ENCODE data around the gene SEMG2. TPM values are rescaled to one million over a fixed set of nuclear protein-coding genes. Genes with fewer than 3 reads are reported as not detected.

SEMG2 gene
- total RNA-seq: not detected in 2 replicates

DNA sequence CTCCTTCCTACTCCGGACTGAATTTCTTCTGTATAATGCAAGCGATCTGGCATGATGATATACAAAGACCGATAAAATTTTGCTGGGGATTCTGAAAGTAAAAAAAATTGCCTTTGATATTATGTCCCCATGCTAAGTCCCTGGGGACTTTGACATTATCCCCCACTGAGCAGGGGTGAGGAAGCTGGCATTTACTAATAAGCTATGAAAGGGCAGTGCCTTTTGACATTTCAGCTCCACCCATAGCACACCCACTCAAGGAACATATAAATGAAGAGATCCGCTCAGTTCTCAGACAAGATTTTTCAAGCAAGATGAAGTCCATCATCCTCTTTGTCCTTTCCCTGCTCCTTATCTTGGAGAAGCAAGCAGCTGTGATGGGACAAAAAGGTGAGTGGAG lies at the start of gene SEMG2:
TSS of gene SEMG2 (plus strand) at position 298 of the 400 bp plus-strand sequence. CDS start at position 315, 17 bp downstream.

DNA sequence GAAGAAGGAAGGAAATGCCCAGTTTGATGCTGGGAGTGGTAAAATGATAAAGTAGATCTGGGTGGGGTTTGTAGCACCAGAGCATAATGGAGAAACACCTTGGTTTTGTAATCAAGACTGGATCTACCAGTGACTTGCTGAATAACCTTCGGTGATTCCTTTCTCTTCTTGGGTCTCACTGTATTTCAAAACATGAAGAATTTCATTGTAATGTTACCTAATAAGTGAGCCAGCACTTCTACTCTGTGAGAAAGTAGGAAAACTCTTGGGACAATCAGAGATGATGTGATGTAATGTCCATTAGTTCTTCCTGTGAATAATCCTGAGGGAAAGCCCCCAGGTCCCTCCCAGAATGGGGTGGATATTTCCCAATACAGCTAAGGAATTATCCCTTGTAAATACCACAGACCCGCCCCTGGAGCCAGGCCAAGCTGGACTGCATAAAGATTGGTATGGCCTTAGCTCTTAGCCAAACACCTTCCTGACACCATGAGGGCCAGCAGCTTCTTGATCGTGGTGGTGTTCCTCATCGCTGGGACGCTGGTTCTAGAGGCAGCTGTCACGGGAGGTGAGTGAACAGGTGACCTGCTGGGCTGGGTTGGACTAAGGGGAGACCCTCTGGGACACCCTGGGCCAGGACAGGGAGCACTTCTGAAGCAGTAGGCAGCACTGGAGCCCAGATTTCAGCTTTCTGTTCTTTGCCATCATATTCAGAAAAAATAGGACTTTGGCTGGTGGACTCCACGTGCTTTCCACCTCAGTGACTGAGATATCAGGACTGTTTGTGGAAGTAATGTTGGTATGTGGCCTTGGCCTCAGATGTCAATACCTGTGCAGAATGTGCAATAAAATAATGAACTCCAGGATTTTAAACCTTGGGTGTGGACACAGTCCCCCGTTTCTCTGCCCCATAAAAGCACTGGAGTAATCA lies 46.5 kb upstream of the SEMG2 start, which contains the start of gene PI3:
TSS of gene PI3 (plus strand) at position 469 of the 931 bp plus-strand sequence. CDS start at position 490, 21 bp downstream.

GRCh38 chr20:45206725-45207124 lies 14.4 kb upstream of the SEMG2 start, which contains the start of gene SEMG1:
Gene SEMG1, plus strand, starts transcription at chr20:45207033. Its CDS starts 21 bp downstream, at chr20:45207054.

DNA sequence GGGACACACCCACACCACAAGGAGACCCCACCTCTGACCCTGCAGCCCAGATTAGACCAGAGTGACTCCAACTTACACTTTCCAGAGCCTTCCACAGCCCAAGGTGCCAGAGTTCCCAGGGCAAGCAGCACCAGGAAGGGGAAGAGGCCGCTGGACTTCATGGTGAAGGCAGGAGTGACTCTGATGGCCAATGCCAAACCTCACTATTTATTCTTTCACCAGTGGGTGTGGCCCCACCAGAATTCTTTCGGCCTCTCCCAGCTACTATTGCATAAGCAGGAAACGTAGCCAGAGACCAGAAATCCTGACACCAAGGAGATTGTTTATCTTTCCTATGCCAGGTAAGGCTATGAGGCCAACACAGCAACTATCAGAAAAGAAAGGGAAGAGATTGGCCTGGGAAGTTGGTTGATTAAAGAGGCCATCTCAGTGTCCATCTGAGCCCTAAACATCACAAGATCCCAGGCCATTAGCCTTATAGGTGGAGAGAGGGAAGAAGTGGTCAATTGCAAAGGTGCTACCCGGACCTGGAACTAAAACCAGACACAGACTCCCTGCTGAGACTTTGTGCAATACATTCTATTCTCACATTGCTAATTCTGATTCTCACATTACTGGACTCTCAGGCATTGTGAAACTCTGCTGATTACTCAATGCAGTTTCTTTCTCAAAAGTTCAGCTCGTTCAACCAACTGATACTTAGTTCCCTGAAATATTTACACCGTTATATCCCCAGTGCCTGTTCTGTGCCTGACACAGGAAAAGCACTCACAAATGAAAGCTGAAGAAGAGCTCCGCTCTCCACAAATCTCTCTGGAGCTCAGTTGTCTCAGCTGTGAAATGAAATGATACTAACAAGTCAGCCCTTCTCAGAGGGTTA lies 33.5 kb downstream of the SEMG2 start, which contains the start of gene SLPI:
TSS of gene SLPI (minus strand) at position 182 of the 880 bp plus-strand sequence. CDS start at position 161, 21 bp downstream.

Other genes starting within 250 kb of the SEMG2 start
- gene KCNS1, start 120.2 kb upstream of the SEMG2 start, total RNA-seq: not detected in 2 replicates
- gene WFDC5, start 106.2 kb upstream of the SEMG2 start, total RNA-seq: not detected in 2 replicates
- gene WFDC12, start 96.9 kb upstream of the SEMG2 start, total RNA-seq: not detected in 2 replicates
- 0.32 TPM in 1 of 2 replicates, not detected in the other for gene PI3, start 46.5 kb upstream of the SEMG2 start, total RNA-seq
- not detected in 2 replicates for gene SEMG1, start 14.3 kb upstream of the SEMG2 start, total RNA-seq
- gene SLPI, start 33.2 kb downstream of the SEMG2 start, total RNA-seq: 11.7 and 12.4 TPM in 2 replicates
- gene RBPJL, start 85.5 kb downstream of the SEMG2 start, total RNA-seq: not detected in 2 replicates
- not detected in 2 replicates for gene MATN4, start 86.9 kb downstream of the SEMG2 start, total RNA-seq
- gene SDC4, start 127.1 kb downstream of the SEMG2 start, total RNA-seq: 353 and 389 TPM in 2 replicates
- 25.7 and 34.5 TPM in 2 replicates for gene SYS1, start 141.8 kb downstream of the SEMG2 start, total RNA-seq
- not detected in 2 replicates for gene TP53TG5, start 157.0 kb downstream of the SEMG2 start, total RNA-seq
- 4.1 and 4.5 TPM in 2 replicates for gene DBNDD2, start 186.9 kb downstream of the SEMG2 start, total RNA-seq
- 46.9 and 52.1 TPM in 2 replicates for gene PIGT, start 194.8 kb downstream of the SEMG2 start, total RNA-seq
- 0.22 and 0.65 TPM in 2 replicates for gene WFDC2, start 248.4 kb downstream of the SEMG2 start, total RNA-seq